GM21576 (cell line): Measurements from ENCODE around the gene METTL27.
"Not testable (repeated sequence)": the region's sequence is repeated elsewhere in the genome, so short reads cannot be mapped to it uniquely, and the experiment has no call there.

Source experiments
- ATAC-seq: cut with Tn5 transposase; IDR thresholded peaks from one replicate; pipeline ENCODE4 v1.9.1; 2021; ENCODE audit warnings: mild to moderate bottlenecking, moderate library complexity; ENCODE audit not compliant: unreplicated experiment

Gene METTL27

GRCh38 chr7:73839743-73840714, 2.3 kb downstream of the METTL27 start:
- ATAC-seq, result no peak

- no peak for ATAC-seq
Observed at GRCh38 chr7:73839290-73839689, 3.0 kb downstream of the METTL27 start.

- no peak for ATAC-seq
Observed at GRCh38 chr7:73838642-73839041, 3.7 kb downstream of the METTL27 start.

GRCh38 chr7:73837167-73837566, 5.1 kb downstream of the METTL27 start:
- not testable (repeated sequence) for ATAC-seq

GRCh38 chr7:73834626-73835191, 7.6 kb downstream of the METTL27 start:
- no peak for ATAC-seq

GRCh38 chr7:73833251-73833919, 8.9 kb downstream of the METTL27 start:
- no peak for ATAC-seq

- no peak for ATAC-seq
Observed at GRCh38 chr7:73832806-73833205, 9.5 kb downstream of the METTL27 start.

GRCh38 chr7:73831834-73832651, 10.3 kb downstream of the METTL27 start:
- ATAC-seq, result no peak

GRCh38 chr7:73831584-73831833, 10.8 kb downstream of the METTL27 start:
- no peak for ATAC-seq

GRCh38 chr7:73830681-73831583, 11.4 kb downstream of the METTL27 start, which contains the start of gene CLDN4:
Gene CLDN4 (plus strand): TSS chr7:73830996. CDS start chr7:73831202, 206 bp downstream.
- ATAC-seq, result no peak

- no peak for ATAC-seq
Observed at GRCh38 chr7:73829921-73830680, 12.2 kb downstream of the METTL27 start.

- no peak for ATAC-seq
Observed at GRCh38 chr7:73829505-73829904, 12.8 kb downstream of the METTL27 start.

- no peak for ATAC-seq
Observed at GRCh38 chr7:73828972-73829371, 13.3 kb downstream of the METTL27 start.

GRCh38 chr7:73828107-73828803, 14.1 kb downstream of the METTL27 start:
- no peak for ATAC-seq

- ATAC-seq, result no peak
Observed at GRCh38 chr7:73827567-73828106, 14.7 kb downstream of the METTL27 start.

- ATAC-seq, result no peak
Observed at GRCh38 chr7:73824986-73825385, 17.3 kb downstream of the METTL27 start.

GRCh38 chr7:73823873-73824592, 18.3 kb downstream of the METTL27 start:
- no peak for ATAC-seq

- no peak for ATAC-seq
Observed at GRCh38 chr7:73823257-73823656, 19.1 kb downstream of the METTL27 start.
